GM06990 (cell line): ENCODE data around the gene CEND1.

Source experiments
- DNase-seq: peaks from one replicate; pipeline ENCODE4 v3.0.0-alpha.2; 2011; ENCODE audit not compliant: insufficient read length; ENCODE audit errors: extremely low read depth
- H3K27me3 ChIP-seq: replicated peaks from 2 replicates; pipeline ENCODE4 v1.6.0; 2011; ENCODE audit warnings: low read length; ENCODE audit not compliant: control insufficient read depth, insufficient read depth
- H3K36me3 ChIP-seq: 2 replicates; pipeline ENCODE4 v1.5.1; 2011; ENCODE audit warnings: low read length; ENCODE audit not compliant: control insufficient read depth, insufficient read depth
- H3K4me3 ChIP-seq: replicated peaks from 2 replicates; pipeline ENCODE4 v1.5.1; 2011; ENCODE audit warnings: low read depth, mild to moderate bottlenecking, control low read depth, low read length
- CTCF ChIP-seq: IDR thresholded peaks from 2 replicates; pipeline ENCODE4 v1.5.1; 2011; ENCODE audit warnings: low read length, control low read depth, mild to moderate bottlenecking, inconsistent platforms; ENCODE audit not compliant: insufficient read depth, poor library complexity, severe bottlenecking

The CEND1 gene

GRCh38 chr11:761526-762108, 28.3 kb downstream of the CEND1 start:
- no peak for DNase-seq
- no peak for TF ChIP-seq CTCF
- peaks cover 43% of the 10 kb centered on the region for H3K36me3 ChIP-seq
- H3K4me3 ChIP-seq, result no peak overlapping the region
- no peaks in the 10 kb centered on the region for H3K27me3 ChIP-seq

- peaks cover 39% of the 10 kb centered on the region for H3K36me3 ChIP-seq
- no peak overlapping the region for H3K4me3 ChIP-seq
- no peaks in the 10 kb centered on the region for H3K27me3 ChIP-seq
- TF ChIP-seq CTCF, result no peak
- DNase-seq, result no peak
These were observed 29.7 kb downstream of the CEND1 start for GRCh38 chr11:760236-760635.

- H3K36me3 ChIP-seq, result no peaks in the 10 kb centered on the region; the same call in none of the 2 replicates
- no peak for DNase-seq
- no peaks in the 10 kb centered on the region for H3K27me3 ChIP-seq
- no peak for TF ChIP-seq CTCF
- no peak overlapping the region for H3K4me3 ChIP-seq
These were observed 40.2 kb downstream of the CEND1 start for GRCh38 chr11:749731-750130.

- Histone ChIP-seq H3K4me3 (peak overlapping the region; percentile 73), H3K27me3 (no peaks in the 10 kb centered on the region), H3K36me3 (no peaks in the 10 kb centered on the region; the same call in none of the 2 replicates)
- DNase-seq, result no peak
- no peak for TF ChIP-seq CTCF
These were observed 41.9 kb downstream of the CEND1 start for GRCh38 chr11:748007-748359.

GRCh38 chr11:747158-748006, 42.5 kb downstream of the CEND1 start, which contains the start of gene TALDO1:
TSS of gene TALDO1 (plus strand) at chr11:747464. CDS start at chr11:747482, 18 bp downstream.
- DNase-seq, result peak; percentile 94
- TF ChIP-seq CTCF, result peak; percentile 18
- H3K36me3 ChIP-seq, result no peaks in the 10 kb centered on the region; the same call in 1 of the 2 replicates
- H3K4me3 ChIP-seq, result peak within 1 kb of the TSS; percentile 73
- H3K27me3 ChIP-seq, result no peaks in the 10 kb centered on the region
